ENCODE results near the gene PFKFB4. TPM values are rescaled to one million over a fixed set of nuclear protein-coding genes. Genes with fewer than 3 reads are reported as not detected.
"Not testable (repeated sequence)": the region's sequence is repeated elsewhere in the genome, so short reads cannot be mapped to it uniquely, and the experiment has no call there.

Gene PFKFB4
- total RNA-seq, 1 donor from 2014 or later = 11.5 TPM

GRCh38 chr3:48555231-48555948, 1.2 kb downstream of the PFKFB4 start:
- Mint-ChIP-seq H3K27me3 (ENCODE audit: unreplicated experiment) (peaks cover 9% of the 10 kb centered on the region), H3K4me1 (ENCODE audit: unreplicated experiment) (peaks cover 37% of the 10 kb centered on the region), H3K27ac (ENCODE audit: unreplicated experiment) (no peak overlapping the region), H3K36me3 (ENCODE audit: low read depth, unreplicated experiment) (no peaks in the 10 kb centered on the region), H3K9me3 (ENCODE audit: unreplicated experiment) (no peaks in the 10 kb centered on the region), H3K4me3 (ENCODE audit: unreplicated experiment) (peak overlapping the region; percentile 86)
- no peak for DNase-seq (ENCODE audit: low spot score)
- TF ChIP-seq CTCF (IDR thresholded peaks at IDR 0.05; ENCODE audit: unreplicated experiment) = no peak

GRCh38 chr3:48553886-48554845, 2.4 kb downstream of the PFKFB4 start:
- Mint-ChIP-seq H3K4me1 (ENCODE audit: unreplicated experiment) (peaks cover 25% of the 10 kb centered on the region), H3K27me3 (ENCODE audit: unreplicated experiment) (peaks cover 9% of the 10 kb centered on the region), H3K4me3 (ENCODE audit: unreplicated experiment) (no peak overlapping the region), H3K27ac (ENCODE audit: unreplicated experiment) (no peak overlapping the region), H3K36me3 (ENCODE audit: low read depth, unreplicated experiment) (no peaks in the 10 kb centered on the region), H3K9me3 (ENCODE audit: unreplicated experiment) (no peaks in the 10 kb centered on the region)
- no peak for TF ChIP-seq CTCF (IDR thresholded peaks at IDR 0.05; ENCODE audit: unreplicated experiment)
- no peak for DNase-seq (ENCODE audit: low spot score)

GRCh38 chr3:48553361-48553760, 3.2 kb downstream of the PFKFB4 start:
- H3K9me3 Mint-ChIP-seq (ENCODE audit: unreplicated experiment) = no peaks in the 10 kb centered on the region
- no peak for DNase-seq (ENCODE audit: low spot score)
- no peak overlapping the region for H3K4me3 Mint-ChIP-seq (ENCODE audit: unreplicated experiment)
- H3K4me1 Mint-ChIP-seq (ENCODE audit: unreplicated experiment) = peaks cover 17% of the 10 kb centered on the region
- no peaks in the 10 kb centered on the region for H3K36me3 Mint-ChIP-seq (ENCODE audit: low read depth, unreplicated experiment)
- TF ChIP-seq CTCF (IDR thresholded peaks at IDR 0.05; ENCODE audit: unreplicated experiment) = no peak
- H3K27ac Mint-ChIP-seq (ENCODE audit: unreplicated experiment) = no peak overlapping the region
- peaks cover 9% of the 10 kb centered on the region for H3K27me3 Mint-ChIP-seq (ENCODE audit: unreplicated experiment)

- Mint-ChIP-seq H3K4me3 (ENCODE audit: unreplicated experiment) (no peak overlapping the region), H3K36me3 (ENCODE audit: low read depth, unreplicated experiment) (no peaks in the 10 kb centered on the region), H3K27me3 (ENCODE audit: unreplicated experiment) (peaks cover 9% of the 10 kb centered on the region), H3K27ac (ENCODE audit: unreplicated experiment) (no peak overlapping the region), H3K9me3 (ENCODE audit: unreplicated experiment) (no peaks in the 10 kb centered on the region), H3K4me1 (ENCODE audit: unreplicated experiment) (peaks cover 13% of the 10 kb centered on the region)
- TF ChIP-seq CTCF (IDR thresholded peaks at IDR 0.05; ENCODE audit: unreplicated experiment) = no peak
- DNase-seq (ENCODE audit: low spot score) = no peak
These were observed 4.3 kb downstream of the PFKFB4 start for GRCh38 chr3:48552111-48552951.

GRCh38 chr3:48551651-48552050, 5.0 kb downstream of the PFKFB4 start:
- H3K27ac Mint-ChIP-seq (ENCODE audit: unreplicated experiment); DNase-seq (ENCODE audit: low spot score); H3K27me3 Mint-ChIP-seq (ENCODE audit: unreplicated experiment); H3K36me3 Mint-ChIP-seq (ENCODE audit: low read depth, unreplicated experiment); H3K9me3 Mint-ChIP-seq (ENCODE audit: unreplicated experiment); H3K4me3 Mint-ChIP-seq (ENCODE audit: unreplicated experiment): not testable (repeated sequence)
- H3K4me1 Mint-ChIP-seq (ENCODE audit: unreplicated experiment) = peaks cover 13% of the 10 kb centered on the region
